GM18867 (cell line): ENCODE data around the gene CNOT8.

Experiments used
- ATAC-seq: cut with Tn5 transposase; IDR thresholded peaks from one replicate; pipeline ENCODE4 v1.9.1; 2021; ENCODE audit warnings: mild to moderate bottlenecking, moderate library complexity; ENCODE audit not compliant: unreplicated experiment

Gene CNOT8

GRCh38 chr5:154863291-154864080, 5.1 kb downstream of the CNOT8 start:
- ATAC-seq = no peak

GRCh38 chr5:154865466-154866184, 7.2 kb downstream of the CNOT8 start:
- no peak for ATAC-seq

GRCh38 chr5:154866841-154867240, 8.4 kb downstream of the CNOT8 start:
- no peak for ATAC-seq

- ATAC-seq = no peak
Observed at GRCh38 chr5:154868702-154869101, 10.3 kb downstream of the CNOT8 start.

- ATAC-seq = no peak
Observed at GRCh38 chr5:154871734-154872133, 13.3 kb downstream of the CNOT8 start.

- no peak for ATAC-seq
Observed at GRCh38 chr5:154873791-154874331, 15.4 kb downstream of the CNOT8 start.

- ATAC-seq = no peak
Observed at GRCh38 chr5:154878642-154879335, 20.4 kb downstream of the CNOT8 start.

- no peak for ATAC-seq
Observed at GRCh38 chr5:154881986-154882385, 23.6 kb downstream of the CNOT8 start.

GRCh38 chr5:154884424-154884823, 26.0 kb downstream of the CNOT8 start:
- ATAC-seq = no peak

GRCh38 chr5:154885439-154885838, 27.0 kb downstream of the CNOT8 start:
- ATAC-seq = no peak

GRCh38 chr5:154892369-154892771, 33.9 kb downstream of the CNOT8 start:
- no peak for ATAC-seq

GRCh38 chr5:154893381-154893780, 35.0 kb downstream of the CNOT8 start:
- no peak for ATAC-seq

GRCh38 chr5:154895606-154896561, 37.5 kb downstream of the CNOT8 start:
- ATAC-seq = no peak

GRCh38 chr5:154896562-154897165, 38.2 kb downstream of the CNOT8 start:
- ATAC-seq = no peak

GRCh38 chr5:154898210-154898609, 39.8 kb downstream of the CNOT8 start:
- ATAC-seq = no peak

- ATAC-seq = no peak
Observed at GRCh38 chr5:154899151-154899816, 40.9 kb downstream of the CNOT8 start.

- ATAC-seq = no peak
Observed at GRCh38 chr5:154900066-154900465, 41.6 kb downstream of the CNOT8 start.

- no peak for ATAC-seq
Observed at GRCh38 chr5:154901276-154901675, 42.8 kb downstream of the CNOT8 start.

- no peak for ATAC-seq
Observed at GRCh38 chr5:154901913-154902312, 43.5 kb downstream of the CNOT8 start.
